Stimulated activated naive CD4-positive, alpha-beta T cell treated with Interleukin-2 at 50 U/mL for 16 hours (primary cell): ENCODE data around the gene EPB41L3.
"Not testable (repeated sequence)": the region's sequence is repeated elsewhere in the genome, so short reads cannot be mapped to it uniquely, and the experiment has no call there.

Experiments used
- DNase-seq: peaks from one replicate; lab custom pipeline; 2025; lab: John Stamatoyannopoulos, UW

The EPB41L3 gene

GRCh38 chr18:5543773-5544389 is at the start of gene EPB41L3:
Gene EPB41L3, minus strand, starts transcription at chr18:5543997. Its CDS starts 54,814 bp downstream, at chr18:5489183.
- DNase-seq, result no peak

- DNase-seq, result no peak
These were observed 44.7 kb upstream of the EPB41L3 start for GRCh38 chr18:5588529-5588928.

GRCh38 chr18:5585653-5586052 is 41.9 kb upstream of the EPB41L3 start:
- no peak for DNase-seq

- DNase-seq, result no peak
These were observed 41.1 kb upstream of the EPB41L3 start for GRCh38 chr18:5584746-5585417.

- DNase-seq, result no peak
These were observed 39.3 kb upstream of the EPB41L3 start for GRCh38 chr18:5582849-5583681.

- no peak for DNase-seq
These were observed 38.3 kb upstream of the EPB41L3 start for GRCh38 chr18:5582076-5582475.

- no peak for DNase-seq
These were observed 31.0 kb upstream of the EPB41L3 start for GRCh38 chr18:5574843-5575242.

GRCh38 chr18:5571666-5572065 is 27.9 kb upstream of the EPB41L3 start:
- no peak for DNase-seq

- DNase-seq, result not testable (repeated sequence)
These were observed 26.8 kb upstream of the EPB41L3 start for GRCh38 chr18:5570613-5571012.

- DNase-seq, result no peak
These were observed 24.6 kb upstream of the EPB41L3 start for GRCh38 chr18:5568416-5568815.

- DNase-seq, result no peak
These were observed 15.1 kb upstream of the EPB41L3 start for GRCh38 chr18:5558851-5559250.

- no peak for DNase-seq
These were observed 12.6 kb upstream of the EPB41L3 start for GRCh38 chr18:5556310-5556974.

GRCh38 chr18:5554629-5555028 is 10.8 kb upstream of the EPB41L3 start:
- DNase-seq, result no peak

GRCh38 chr18:5546660-5547059 is 2.9 kb upstream of the EPB41L3 start:
- DNase-seq, result no peak

- DNase-seq, result no peak
These were observed 639 bp downstream of the EPB41L3 start for GRCh38 chr18:5543036-5543680.

- no peak for DNase-seq
These were observed 1.2 kb downstream of the EPB41L3 start for GRCh38 chr18:5542515-5543035.

- DNase-seq, result no peak
These were observed 2.2 kb downstream of the EPB41L3 start for GRCh38 chr18:5541644-5542043.

- no peak for DNase-seq
These were observed 4.4 kb downstream of the EPB41L3 start for GRCh38 chr18:5539391-5539790.

GRCh38 chr18:5538544-5538943 is 5.3 kb downstream of the EPB41L3 start:
- no peak for DNase-seq

- no peak for DNase-seq
These were observed 5.9 kb downstream of the EPB41L3 start for GRCh38 chr18:5537860-5538259.

- DNase-seq, result no peak
These were observed 9.0 kb downstream of the EPB41L3 start for GRCh38 chr18:5534845-5535244.

- no peak for DNase-seq
These were observed 11.7 kb downstream of the EPB41L3 start for GRCh38 chr18:5532066-5532465.
